GM19025 (cell line): Measurements from ENCODE around the gene KIF25.

Source experiments
- ATAC-seq: cut with Tn5 transposase; IDR thresholded peaks from one replicate; pipeline ENCODE4 v1.9.1; 2021; ENCODE audit warnings: mild to moderate bottlenecking, low read depth, moderate library complexity; ENCODE audit not compliant: unreplicated experiment

Gene KIF25

DNA sequence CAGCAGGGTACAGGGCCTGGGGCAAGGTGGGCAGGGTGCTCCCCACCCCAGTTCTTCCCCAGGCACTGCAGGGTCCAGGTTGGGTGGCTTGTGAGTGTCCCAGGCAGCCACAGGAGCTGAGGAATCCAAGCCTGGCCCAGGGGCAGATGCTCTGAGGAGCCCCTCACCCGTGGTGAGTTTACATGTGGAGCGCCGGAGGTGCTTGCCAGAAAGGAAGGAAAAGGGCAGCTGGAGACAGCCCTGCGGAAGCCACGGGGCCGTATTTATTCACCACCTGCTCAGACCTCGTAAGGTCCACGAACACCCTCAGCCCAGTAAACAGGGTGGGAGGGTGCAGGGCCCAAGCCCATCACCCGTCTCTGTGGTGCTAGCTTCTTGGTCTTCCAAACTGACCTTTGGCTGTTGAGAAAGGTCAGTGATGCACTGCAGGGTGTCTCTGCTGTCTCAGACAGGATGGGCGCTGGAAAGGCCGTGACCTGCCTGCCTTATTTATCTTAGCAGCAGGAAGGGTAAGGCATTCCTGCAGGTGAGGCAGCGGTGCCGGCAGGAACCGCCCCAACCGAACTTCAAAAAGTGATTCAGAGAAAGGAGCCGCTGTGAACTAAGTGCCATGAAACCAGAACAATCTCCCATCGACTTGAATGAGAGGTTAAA is 85.5 kb downstream of the KIF25 start:
- ATAC-seq, result no peak

DNA sequence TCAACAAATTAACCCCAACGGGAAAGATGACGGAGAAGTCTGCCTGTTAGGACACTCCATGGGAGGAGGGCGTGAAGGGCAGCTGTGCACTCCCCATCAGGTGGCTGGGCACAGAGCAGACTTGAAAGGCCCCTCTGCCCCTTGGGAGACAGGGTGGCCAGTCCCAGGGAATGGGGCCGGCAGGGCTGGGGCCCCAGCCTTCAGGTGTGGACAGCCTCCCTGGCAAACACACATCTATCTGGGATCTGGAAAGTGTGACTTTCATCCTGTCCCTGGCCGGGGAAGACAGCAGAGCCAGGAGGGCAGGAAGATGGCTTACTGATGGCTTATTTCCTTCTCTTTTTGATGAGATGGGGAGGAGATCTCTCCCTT is 86.0 kb downstream of the KIF25 start:
- no peak for ATAC-seq

DNA sequence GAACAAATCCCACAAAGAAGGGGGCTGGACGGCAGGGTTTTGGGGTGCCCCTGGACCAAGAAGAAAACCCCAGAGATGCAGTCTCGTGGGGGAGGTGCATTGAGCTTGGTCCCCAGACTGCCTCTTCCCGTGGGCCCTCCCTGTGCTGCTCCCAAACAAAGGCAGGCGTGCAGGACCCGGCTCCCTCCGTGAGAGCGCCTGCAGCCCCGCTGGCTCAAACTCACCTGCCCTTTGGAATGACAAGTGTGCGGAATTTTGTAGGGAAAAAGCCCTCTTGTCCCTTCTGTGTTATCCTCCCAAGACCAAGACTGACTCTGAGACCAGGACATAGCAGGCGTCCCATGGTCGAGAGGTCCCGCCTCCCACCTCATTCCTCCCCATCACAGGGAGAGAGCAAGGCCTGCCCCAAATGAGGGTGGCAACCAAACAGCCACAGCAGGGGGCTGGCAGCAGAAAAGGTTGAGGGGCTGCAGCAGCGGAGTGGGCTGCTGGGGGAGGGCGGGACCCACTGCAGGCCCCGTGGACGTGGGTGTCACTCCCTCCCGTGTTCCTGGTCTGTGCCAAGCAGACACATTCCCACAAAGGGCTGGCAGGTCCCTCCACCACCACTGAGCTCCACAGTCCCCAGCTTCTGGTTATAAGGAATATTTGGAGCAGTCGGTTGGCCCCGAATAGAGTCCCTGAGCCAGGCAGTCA is 87.1 kb downstream of the KIF25 start:
- no peak for ATAC-seq

DNA sequence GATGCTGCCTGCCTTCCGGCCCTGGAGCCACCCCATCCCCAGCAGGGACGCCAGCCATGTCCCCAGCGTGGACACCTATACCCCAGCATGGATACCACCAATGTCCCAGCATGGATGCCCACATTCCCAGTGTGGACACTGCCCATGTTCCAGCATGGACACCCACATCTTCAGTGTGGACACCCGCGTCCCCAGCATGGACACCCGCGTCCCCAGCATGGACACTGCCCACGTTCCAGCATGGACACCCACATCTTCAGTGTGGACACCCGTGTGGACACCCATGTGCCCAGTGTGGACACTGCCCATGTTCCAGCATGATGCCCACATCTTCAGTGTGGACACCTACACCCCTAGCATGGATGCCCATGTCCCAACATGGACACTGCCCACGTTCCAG is 88.6 kb downstream of the KIF25 start:
- ATAC-seq, result no peak

DNA sequence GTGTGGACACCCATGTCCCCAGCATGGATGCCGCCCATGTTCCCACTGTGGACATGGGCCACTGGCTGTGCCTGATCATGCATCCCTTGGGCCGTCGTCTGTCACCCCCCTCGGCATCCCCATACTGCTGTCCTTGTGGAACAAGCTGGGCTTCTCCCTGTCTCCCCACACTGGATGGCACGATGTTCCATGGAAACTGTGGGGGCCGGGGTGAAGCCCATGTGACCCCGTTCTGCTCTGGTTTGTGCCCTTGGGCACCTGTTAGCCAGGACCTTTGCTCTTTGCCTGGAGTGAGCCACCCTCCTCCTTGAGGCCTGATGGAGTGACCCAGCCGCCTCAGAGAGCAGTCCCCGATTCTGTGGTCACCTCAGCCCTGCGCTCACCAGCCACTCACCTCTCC is 89.1 kb downstream of the KIF25 start:
- ATAC-seq, result no peak

DNA sequence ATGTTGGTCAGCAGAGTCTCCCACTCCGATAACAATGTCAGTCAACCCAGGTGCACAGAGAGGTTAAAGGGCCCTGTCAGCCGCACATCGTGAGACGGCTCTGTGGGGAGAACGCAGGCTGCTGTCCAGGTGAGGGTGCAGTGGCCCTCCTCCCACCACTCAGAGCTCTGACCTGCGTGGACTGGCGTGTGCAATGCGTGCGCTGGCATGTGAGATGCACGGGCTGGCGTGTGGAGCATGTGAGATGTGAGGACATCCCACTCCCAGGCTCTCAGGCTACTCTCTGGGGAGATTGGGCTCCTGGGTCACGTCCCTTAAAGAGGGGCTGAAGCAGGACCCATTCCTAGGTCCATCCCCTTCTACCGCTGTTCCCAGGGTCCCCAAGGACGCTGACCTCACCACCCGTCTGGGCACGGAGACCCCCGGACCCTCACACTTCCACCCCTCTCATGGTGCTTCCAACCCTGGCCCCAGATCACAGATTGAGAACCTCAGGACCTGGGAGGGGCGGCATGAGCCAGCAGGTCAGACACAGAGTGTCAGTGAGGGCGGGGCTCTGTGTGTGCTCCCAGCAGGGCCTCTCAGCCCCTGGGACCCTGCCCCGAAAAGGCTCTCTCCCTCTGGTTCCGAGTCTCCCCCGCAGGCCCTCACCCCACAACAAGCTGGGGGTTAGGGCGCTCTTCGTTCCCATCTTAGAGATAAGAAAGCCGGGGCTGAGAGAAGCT is 90.1 kb downstream of the KIF25 start:
- ATAC-seq, result no peak

DNA sequence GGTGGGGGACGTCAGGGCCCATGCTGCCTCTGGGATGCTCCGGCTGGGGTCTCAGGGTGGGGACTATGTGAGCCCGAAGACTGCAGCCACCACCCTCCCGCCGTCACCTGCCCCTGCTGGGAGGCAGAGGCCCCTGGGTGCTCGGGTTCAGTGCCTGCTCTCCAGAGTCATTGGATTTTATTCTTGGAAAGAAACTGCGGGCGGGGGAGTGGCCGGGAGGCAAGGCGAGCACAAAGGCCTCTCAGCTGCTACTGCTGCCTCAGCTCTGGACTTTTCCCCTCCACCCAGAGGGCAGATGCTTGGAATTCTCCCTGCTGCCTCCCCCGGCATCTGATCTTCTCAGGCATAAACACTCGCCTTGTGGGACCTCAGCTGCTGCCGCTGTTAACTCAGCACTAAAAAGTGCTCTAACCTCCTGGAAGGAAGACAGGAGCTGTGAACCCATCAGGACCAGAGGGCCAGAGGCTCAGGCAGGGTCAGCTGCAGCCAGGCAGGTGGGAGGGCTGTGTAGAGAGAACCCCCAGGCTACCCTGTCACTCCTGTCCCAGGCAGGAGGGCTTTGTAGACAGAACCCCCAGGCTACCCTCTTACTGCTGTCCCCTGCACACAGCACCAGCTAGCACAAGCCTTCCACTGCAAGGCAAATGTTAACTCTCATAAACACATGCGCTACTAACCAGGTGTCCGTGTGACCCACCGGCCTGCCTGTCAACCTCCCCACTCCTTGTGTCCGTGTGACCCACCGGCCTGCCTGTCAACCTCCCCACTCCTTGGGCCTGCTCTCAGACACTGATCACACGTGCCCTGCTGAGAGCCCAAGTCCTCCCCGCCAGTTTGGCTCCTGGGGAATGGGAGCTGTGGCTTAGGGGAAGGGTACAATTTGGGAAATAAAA is 90.9 kb downstream of the KIF25 start:
- ATAC-seq, result no peak

DNA sequence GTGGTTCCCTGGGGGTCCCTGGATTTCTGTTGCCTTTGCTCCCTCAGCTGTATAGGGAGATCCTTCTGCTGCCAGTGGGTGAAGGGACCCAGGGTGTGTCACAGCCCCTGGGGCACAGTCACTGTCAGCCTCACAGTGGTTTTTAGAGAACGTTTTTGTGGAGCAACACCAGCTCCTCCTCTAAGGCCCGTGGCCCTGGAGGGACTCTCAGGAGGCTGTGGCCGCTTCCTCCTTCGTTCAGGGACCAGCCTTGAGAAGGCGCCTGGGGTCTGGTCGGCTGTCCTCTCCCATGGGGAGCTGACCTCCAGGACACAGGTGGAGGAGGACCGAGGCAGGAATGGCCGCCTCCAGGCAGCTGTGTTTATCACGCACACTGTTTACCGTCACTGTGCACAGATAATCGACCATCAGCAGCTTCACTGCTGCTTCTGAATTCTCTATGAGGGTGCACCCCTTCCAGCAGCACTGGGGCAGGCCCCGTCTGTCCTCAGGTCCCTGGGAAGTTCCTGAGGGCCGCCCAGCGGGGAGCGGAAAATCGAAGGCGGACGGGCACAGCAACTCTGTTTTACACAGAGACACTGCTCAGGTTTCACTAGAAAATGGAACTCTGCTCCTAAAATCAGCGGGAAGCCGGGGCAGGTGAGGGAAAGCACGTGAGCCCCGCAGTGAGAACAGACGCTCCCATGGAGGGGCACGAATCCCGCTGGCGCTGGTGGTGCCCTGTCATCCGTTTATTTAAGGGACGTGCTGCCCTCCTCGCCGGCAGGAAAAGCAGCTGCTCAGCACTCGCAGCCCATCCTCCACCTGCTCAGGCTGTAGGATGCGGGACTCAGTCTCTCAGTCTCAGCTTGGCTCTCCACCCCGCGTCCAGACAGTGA is 92.0 kb downstream of the KIF25 start:
- no peak for ATAC-seq

DNA sequence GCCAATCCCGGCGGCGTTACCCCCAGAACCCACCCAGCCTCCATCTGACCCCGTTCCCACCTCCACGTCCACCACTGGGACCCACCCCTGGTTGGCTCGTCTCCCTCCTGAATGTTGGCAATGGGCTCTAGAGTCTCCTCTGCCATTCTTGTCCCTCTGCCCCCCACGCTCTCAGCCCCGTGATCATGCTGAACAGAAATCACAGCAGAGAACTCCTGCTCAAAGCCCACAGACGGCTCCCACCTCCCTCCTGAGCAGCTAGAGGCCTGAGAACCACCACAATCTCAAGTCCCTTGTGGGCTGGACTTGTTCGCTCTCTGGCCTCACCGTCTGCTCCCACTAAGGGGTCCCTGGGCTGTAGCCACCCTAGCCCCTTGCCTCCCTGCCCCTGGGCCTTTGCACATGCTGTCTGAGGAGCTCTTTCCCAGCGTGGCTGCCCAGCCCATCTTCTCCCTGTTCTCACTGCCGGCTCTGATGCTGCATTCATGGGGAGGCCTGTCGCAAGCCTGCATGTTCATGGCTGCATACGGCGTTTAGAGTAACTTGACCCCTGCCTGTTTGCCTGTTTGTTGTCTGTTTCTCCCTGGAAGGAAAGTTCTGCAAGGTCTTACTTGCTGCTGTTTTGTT is 92.7 kb downstream of the KIF25 start:
- ATAC-seq, result no peak

DNA sequence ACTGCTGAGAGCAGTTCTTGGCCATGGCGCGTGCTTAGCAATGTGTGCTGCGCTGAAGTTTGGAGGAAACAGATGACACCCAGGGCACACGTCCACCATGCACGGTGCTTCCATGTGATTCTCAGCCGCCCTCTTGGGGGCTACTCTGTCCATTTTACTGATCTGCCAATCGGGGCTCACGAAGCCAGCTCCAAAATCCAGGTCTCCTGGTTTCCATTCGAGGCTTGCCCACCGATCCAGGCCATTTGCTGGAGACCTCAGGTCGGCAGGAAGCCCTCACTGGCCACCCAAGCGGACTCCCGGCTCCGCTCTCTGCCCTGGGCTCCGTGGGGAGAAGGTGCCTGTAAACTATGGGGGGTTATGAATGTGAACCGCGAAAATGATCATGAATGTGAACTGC is 93.2 kb downstream of the KIF25 start:
- no peak for ATAC-seq

DNA sequence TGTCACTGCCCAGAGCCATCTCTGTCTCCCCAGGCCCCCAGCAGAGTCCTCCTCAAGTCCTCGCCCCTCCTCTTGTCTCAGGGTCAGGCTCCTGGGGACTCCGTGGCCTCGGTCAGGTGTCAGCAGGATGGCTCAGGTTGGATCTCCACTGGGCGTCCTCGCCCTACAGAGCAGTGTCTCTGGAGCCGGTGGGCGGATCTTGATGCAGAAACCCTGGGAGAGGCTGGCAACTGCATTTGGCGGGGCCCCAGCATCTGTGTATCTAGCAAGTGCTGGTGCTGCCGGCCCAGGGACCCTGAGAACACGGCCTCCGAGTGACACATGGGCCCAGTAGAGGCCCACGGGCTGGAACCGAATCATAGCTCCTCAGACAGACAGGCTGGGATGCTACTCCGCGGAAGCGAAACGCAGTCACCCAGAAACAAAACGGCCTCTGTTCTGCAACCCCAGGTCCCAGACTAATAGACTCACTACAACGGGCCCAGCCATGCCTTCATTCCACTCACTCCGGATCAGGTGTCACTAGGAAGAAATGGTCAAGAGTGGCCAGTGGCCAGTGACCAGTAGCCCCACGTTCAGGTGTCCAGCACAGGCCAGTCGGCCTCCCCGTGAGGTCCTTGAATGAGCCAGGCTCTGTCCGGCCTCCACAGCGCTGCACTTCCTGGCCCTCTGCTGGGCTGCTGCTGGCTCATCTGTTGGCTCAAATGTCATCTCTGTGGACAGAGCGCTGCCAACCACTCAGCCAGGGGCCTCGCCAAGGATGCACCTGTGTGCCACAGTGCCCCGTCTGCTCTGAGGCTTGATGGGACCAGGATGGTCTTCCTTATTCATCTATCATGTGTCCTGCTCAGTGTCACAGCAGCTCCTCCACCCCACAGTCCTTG is 94.2 kb downstream of the KIF25 start:
- ATAC-seq, result no peak

DNA sequence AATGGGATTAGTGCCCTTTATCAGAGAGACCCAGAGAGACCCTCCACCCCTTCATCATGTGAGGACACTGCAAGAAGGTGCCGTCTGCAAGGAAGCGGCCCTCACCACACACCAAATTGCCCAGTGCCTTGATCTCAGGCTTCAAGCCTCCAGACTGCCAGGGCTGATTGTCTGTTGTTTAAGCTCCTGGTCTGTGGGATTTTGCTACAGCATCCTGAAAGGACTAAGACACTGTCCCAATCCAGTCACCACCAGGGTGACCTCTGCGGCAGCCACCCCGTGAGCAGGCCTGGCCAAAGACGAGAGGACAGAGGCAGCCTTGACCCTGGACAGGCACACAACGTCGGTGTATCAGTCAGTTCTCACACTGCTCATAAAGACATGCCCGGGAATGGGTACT is 95.1 kb downstream of the KIF25 start:
- no peak for ATAC-seq

DNA sequence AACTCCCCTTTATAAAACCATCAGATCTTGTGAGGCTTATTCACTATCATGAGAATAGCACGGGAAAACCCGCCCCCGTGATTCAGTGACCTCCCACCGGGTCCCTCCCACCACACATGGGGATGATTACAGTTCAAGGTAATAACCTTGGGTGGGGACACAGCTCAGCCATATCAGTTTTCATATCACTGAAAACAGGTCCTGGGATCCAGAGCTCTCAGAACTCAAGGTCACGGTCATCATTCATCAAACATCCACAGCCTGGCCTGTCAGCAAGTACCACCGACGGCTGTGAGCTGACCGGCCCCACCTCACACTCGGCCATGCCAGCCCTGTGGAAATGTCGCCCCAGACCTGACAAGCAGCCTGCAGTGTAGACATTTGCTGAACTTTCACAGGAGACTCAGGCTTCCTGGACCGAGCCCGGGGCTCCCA is 95.6 kb downstream of the KIF25 start:
- ATAC-seq, result no peak

DNA sequence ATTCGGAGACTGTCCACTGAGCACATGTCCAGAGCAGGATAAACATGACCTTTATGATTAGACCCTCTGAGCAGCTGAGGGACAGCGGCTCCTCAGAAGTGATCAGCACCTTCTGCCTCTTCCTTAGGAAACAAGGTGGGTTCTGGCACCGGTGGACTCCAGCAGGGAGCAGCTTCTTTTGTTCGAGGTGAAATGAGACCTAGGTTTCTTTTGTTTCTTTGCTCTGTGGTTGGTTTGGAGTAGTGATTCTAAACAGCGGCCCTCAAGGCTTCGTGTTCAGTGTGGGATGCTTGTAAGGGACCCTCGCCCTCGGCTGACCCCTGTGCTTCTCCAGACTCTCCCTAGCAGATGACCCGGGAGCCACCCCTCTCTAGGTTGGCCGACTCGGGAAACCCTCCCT is 96.2 kb downstream of the KIF25 start:
- no peak for ATAC-seq
